Ammon's horn (tissue), 1 donor: Measurements from ENCODE around the gene METTL22.
A peak's percentile ranks its signal among the peaks of the same experiment; 100 is the strongest.

Experiments
- DNase-seq: peaks from one replicate; pipeline ENCODE4 v3.0.0-alpha.2; 2016; ENCODE audit warnings: low spot score

Gene METTL22, protein sequence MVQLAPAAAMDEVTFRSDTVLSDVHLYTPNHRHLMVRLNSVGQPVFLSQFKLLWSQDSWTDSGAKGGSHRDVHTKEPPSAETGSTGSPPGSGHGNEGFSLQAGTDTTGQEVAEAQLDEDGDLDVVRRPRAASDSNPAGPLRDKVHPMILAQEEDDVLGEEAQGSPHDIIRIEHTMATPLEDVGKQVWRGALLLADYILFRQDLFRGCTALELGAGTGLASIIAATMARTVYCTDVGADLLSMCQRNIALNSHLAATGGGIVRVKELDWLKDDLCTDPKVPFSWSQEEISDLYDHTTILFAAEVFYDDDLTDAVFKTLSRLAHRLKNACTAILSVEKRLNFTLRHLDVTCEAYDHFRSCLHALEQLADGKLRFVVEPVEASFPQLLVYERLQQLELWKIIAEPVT

DNA sequence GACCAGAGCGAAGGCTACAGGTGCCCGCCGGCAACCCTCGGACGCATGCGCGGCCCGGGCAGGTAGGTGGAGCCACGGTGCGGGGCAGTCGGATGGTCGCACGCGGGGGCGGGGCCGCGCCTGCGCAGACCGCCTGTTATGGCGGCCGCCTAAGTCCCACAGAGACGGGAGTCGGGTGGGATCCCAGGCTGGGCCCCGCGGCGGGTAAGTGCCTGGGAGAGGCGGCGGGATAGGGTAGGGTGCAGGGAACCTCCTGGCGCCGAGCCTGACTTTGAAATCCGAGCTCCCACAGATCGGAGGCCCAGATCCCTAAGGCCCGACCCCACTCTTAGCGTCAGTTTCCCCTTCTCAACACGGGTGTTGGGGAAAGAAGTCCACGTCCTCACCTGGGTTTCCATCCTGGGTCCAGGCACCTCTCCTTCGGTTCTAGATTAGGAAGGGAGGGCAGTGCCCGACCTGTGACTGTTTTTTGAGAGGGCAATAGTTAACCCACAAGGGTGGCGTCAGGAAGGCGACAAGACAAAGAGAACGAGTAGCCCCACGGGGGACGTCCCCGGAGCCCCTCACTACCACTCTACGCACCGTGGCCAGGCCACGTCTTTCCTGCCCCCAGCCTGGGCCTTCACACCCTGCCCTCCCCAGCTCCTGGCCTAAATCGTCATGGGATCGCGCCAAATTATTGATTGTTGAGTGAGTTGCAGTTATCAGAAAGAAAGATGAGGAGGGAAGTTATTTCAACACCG is at the start of gene METTL22:
TSS of gene METTL22 (plus strand) at position 127 of the 743 bp plus-strand sequence. CDS start 3,968 bp downstream, outside the sequence.
- peak; percentile 92 for DNase-seq

DNA sequence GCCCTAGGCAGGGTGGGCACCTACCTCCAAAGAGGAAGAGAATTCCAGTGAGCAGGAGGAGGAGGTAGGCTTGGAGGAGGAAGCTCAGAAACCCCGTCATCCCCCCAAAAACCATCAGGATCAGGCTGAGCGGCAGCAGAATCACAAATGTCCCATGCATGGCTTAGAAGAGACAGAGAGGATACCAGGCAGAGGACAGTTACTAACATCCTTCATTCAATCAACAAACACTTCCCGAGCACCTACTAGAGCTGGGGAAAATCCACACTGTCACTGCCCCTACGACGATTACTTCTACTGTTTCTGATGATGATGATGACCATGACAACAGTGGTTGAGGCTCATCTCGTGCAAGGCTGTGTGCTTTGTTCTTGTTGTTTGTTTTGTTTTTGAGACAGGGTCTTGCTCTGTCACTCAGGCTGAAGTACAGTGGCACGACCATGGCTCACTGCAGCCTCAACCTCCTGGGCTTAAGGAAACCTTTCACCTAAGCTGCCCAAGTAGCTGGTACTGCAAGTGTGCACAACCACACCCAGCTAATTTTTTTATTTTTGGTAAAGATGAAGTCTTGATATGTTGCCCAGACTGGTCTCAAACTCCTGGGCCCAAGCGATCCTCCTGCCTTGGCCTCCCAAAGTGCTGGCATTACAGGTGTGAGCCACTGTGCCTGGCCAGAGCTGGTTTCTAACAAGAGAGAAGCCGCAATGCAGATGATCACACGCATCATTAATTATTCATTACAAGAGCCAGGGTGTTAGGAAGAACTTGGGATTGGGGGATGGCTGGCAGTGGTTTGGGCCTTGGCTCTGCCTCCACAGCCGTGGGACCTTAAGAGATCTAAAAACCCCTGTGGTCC is 49.2 kb upstream of the METTL22 start:
- no peak for DNase-seq

DNA sequence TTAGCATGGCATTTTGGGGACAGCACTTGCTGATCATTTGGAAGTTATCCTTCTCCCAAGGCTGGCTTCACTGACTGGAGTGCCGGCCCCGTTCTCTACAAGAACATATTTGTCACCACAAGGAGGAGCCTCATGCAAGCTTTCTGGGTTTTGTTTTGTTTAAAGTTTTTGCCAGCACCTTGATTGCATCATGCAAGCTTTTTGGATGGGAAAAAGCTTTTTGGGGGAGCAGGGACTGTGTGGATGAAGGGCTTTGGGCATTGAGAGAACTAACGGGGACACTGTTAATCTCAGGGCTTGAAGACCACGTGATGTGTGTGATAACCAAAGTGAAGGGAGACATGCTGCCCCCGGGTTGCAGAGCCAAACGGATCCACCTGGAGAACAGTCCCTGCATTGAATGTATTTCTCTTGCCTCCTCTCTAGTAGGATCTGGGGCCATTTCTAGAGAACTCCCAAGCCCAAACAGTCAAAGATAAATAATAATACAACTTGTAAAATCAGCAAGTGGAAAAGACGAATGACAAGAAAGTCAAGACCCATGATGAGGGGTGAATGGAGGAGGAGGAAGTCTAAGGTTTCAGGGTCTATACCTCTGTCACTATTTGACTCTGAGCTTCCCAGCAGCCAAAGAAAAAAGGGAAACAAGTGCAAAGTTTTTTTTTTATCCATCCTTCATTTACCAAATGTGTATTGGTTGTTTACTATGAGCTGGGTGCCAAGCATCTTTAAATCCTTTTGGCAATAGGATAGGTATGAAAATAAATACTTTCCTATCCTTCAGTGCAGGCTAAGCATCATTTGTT is 48.4 kb upstream of the METTL22 start:
- peak; percentile 31 for DNase-seq

DNA sequence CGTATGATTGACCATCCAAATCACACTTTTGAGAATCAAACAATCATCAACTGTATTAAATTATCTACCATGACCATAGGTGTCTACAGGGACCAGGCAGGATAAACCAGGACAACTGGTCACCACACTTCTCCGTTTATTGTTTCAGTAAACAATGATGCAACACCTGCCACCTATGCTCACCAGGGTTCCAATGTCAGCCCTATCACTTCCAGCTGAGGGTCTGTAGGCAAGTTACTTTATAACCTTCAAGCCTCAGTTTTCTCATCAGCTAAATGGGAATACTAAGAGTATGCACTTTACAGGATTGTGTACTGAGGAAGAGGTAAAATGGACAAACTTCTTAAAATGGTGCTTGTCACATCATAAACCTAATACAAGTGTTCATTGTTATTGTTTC is 46.1 kb upstream of the METTL22 start:
- no peak for DNase-seq

DNA sequence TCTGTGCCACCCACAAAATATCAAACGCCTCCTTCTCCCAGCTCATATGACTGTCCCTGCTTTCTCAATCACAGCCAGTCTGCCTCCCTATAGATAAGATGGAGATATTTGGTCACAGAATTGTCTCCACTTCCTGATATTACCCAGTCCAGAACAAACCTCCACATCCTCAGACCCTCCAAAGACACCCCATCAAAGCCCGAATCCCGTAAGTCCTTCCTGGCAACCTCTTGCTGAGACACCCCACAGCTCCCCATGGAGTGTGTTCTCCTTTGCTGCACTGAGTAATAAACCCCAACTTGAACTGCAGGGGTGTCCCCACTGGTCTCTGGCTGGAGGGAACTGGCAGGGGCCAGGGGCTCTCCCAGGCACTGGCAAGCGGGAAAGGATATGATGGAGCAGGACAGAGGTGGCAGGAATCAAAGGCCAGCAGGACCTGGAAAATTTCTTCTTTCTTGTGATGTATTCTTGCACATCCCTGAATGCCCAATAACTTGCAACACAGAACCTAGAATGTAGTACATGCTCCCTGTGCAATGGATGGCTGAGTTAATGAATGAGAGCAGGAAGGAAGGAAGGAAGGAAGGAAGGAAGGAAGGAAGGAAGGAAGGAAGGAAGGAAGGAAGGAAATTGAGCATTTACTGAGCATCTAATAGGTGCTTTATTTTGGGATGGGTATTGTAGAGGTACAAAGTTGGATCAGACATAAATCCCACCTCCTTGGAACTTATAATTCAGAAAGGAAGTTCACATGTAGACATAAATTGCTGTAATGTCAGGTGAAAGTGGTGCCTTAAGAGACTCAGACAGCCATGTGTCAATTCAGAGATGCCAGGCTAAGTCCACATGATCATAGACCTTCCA is 45.1 kb upstream of the METTL22 start:
- no peak for DNase-seq

DNA sequence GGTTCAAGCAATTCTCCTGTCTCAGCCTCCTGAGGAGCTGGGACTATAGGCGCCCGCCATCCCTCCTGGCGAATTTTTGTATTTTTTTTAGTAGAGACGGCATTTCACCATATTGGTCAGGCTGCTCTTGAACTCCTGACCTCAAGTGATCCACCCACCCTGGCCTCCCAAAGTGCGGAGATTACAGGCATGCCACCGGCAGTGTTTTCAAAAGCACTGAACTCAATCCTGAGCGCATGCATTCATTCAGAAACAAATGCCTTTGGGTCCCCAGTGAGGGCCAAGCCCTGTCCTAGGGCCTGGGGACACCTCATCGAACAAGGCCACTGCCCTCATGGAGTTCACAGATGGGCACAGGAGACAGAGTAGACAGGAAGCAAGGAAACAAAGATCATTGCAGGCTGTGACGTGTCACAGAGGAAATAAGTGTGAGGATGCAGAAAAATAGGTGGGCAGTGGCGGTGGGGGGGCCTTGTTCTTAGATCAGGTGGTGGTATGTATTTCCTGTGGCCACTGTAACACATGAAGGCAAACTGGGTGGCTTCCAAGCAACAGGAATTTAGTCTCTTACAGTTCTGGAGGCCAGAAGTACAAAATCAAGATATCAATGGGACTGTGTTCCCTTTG is 43.7 kb upstream of the METTL22 start:
- DNase-seq, result no peak

DNA sequence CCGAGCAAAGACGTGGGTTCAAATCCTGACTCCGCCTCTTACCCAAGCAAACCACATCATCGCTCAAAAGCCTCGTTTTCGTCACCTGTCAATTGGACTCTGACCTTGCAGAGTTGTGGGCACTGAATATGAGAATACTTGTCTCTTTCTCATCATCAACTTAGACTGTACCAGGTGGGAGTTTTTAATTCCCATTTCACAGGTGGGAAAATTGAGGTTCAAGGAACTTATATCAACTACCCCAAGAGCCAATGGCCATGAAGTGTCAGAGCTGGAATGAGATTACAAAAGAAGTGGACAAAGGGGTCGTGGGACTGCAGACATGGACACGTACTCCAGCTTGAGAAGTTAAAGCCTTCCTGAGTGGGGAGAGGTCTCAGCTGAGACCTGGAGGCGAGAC is 41.9 kb upstream of the METTL22 start:
- DNase-seq, result no peak

DNA sequence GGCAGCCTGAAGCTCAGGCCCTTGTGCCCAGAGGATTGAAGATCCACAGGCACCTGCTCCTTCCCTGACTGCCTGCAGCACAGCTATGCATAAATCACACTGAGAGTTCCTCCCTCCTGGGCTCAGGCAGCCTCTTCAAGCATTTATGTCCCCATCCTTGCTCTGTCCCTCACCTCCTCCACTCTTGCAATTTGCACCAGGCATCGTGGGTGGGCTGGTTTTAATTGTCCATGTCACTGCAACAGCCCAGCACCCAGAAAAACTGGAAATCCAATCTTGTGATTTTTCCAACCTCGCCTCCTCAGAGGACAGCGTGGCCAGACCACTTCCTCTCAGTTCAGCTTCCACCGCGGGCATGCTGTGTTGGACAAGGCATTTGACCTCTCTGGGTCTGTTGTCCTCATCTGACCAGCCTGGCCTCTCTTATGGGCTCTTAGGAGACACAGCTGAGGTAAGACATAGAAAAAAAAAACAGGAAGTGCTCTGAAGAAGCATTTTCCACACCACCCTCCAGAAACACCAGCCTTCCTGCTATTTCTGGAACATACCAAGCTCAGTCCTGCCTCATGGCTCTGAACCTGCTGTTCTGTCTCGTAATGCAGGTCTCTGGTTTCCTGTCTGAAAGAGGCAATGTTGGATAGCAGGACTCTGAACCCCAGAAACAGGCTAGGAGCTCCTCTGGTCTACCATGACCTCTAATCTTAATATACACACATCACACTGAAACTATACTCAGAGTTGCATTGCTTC is 39.5 kb upstream of the METTL22 start:
- peak; percentile 40 for DNase-seq

DNA sequence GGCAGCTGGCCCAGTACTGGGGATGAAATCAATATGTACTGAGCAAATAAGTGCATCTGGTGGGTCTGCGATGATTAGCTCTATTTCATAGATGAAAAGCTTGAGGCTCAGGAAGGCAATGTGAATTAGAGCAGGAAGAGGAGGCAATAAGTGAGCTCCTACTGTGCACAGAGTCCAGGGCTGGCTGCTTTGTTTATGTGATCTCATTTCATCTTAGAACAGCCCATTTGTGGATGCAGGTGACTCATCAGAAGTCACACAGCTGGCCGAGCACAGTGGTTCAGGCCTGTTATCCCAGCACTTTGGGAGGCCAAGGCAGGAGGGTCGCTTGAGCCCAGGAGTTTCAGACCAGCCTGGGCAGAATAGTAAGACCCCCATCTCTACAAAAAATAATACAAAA is 38.3 kb upstream of the METTL22 start:
- no peak for DNase-seq

DNA sequence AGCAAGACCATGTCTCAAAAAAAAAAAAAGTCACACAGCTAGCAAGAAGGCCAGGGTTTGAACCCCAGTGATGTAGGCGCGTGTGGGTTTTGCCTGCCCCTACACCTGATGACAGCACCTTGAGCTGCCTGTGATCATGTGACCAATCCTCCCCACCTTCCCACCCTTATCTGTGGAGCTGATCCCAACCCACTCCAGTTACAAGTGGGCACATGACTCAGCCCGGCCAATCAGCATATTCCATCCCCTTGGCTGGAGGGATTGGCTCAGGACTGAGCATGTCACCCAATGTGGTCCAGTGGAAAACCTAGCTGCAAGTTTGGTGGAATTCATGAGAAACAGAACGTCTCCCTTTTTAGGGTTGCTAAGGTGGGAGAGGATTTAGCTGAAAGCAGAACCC is 37.8 kb upstream of the METTL22 start:
- no peak for DNase-seq

DNA sequence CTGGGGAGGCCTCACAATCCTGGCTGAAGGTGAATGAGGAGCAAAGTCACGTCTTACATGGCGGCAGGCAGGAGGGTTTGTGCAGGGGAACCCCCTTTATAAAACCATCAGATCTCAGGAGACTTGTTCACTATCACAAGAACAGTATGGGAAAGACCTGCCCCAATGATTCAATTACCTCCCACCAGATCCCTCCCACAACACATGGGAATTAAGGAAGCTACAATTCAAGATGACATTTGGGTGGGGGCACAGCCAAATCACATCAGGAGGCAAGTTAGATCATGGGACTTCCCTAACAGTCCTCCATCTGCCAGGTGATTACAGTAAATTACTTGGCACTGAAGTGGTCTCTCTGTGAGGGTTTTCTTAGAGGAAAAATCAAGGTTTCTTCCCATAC is 36.5 kb upstream of the METTL22 start:
- DNase-seq, result no peak

DNA sequence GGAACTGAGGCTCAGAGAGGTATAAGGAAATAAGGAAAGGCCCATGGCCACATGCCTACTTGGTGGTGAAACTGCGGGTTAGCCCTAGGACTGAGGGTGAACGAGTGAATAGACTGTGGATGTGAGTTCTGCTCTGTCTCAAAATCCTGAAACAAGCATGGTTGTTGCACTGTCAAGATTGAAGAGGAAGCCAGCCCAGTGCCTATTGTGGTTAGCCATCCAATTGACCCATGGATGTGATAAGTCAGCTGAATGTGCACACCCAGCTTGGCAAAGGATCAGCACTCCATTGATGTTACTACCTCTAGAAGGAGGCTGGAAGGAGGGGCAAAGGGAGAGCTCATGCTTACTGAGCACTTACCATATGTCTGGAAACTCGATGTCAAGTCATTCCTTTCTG is 35.6 kb upstream of the METTL22 start:
- no peak for DNase-seq

DNA sequence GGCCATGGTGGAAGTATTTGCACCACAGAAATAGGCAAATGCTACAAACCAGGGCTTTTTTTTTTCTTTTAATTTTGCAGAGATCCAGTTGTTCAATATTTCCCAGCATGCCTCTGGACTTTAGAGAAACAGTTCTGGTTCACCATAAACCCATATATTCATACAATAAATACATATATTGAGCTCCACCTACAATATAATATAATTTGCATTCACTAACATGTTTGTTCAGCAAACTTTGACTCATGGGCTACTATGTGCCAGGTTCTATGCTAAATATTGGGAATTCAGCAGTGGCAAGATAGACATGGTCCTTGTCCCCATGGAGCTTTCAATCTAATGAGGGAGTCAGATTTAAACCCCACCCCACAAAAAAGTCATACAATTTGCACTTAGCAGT is 34.4 kb upstream of the METTL22 start:
- no peak for DNase-seq

DNA sequence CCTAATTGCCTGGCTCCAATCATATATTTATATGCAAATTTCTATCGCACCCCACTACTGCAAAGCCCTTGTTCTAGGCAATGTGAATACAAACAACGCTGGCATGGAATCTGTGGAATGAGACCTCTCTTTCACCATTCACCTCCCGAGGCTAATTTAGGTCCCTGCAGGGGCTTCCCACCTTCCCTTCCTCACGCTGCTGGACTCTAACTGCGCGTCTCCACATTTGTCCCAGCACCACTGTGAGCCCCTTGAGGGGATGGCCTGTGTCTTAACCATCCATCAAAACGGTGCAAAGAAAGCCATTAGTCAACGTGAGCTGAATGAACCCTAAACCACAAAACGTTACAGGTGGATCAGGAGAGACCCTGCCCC is 32.8 kb upstream of the METTL22 start:
- DNase-seq, result no peak

DNA sequence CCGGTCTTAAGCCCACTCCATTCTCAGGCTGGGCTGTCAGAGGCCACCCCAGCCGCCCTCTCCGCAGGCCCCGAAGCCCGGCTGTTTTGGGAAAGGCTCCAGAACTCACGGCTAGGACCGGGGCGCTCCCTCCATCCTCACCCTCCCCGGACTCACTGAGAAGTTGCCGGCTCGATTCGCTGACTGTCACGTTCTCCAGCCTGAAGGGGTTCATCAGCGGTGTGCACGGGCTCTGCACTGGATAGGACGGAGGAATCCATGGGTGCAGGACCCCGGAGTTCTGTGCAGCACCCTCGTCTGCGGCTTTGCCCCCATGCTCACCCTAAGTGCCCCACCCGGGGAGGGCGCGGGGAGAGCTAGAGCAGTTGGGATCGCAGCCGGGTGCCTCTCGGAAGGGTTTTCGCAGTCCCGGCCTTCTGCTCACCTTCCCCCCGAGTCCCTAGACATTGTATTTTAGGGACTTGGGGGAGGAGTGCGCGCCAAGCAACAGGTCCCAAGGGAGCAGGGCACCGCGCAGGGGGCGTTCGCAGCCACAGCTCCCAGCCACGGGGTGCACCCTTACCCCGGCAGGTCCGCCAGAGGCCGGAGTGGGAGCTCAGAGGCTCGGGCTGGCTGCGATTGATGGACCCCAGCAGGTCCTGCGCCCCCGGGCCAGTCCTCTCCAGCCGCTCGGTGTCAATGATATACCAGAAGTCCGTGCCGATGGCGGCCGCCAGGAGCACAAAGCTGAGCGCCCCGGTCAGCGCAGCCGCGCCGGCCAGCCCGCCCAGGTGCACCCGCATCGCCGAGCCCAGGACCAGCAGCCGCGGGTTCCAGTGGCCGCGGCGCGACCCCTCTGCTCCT is 32.2 kb upstream of the METTL22 start:
- DNase-seq, result no peak

DNA sequence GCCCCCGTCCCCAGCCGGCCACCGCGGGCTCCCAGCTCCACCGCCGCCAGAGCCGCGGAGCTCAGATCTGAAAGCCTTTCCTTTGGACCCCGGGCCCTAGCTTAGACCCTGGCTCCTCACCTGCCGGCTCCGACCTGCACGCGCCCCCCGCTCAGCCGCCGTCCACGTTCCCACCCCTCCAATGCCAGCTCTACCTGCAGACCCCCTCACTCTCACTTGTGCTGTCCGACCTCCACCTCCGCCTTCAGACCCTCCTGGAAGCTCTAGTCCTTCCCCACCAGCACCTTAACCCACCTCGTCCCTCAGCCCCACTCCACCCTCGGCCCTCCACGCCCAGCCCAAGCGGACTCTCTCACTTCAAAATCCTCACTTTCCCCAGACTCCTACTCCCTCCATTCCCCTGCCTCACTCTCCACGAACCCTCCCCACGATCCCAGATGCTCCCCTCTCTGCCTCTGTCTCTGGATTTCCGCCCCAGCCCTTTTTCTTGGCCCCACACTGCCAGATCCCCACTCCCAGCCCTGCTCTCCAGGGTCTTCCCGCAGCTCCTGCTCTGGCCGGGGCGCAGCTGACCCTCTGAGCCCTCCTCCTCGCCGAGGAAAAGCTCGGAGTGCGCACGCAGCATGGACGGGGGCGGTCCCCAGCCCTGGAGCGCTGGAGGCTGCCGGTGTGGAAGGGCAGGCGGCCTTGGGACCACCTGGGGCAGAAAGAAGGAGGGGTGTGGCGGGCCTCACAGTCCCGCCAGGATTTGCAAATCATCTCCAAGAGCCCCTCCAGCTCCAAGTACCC is 31.4 kb upstream of the METTL22 start, which contains the start of gene TMEM114:
TSS of gene TMEM114 (minus strand) at position 612 of the 789 bp plus-strand sequence. CDS start 673 bp downstream, outside the sequence.
- DNase-seq, result no peak

DNA sequence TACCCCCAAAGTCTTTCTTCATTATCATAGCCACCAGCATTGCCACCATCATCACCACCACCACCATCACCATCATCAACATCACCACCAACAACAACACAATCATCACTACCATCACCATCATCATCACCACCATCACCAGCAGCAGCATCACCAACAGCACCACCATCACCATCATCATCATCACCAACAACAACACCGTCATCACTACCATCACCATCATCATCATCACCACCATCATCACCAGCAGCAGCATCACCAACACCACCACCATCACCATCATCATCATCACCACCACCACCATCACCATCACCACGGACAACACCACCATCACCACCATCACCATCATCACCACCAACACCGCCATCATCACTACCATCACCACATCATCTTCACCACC is 30.7 kb upstream of the METTL22 start:
- no peak for DNase-seq

DNA sequence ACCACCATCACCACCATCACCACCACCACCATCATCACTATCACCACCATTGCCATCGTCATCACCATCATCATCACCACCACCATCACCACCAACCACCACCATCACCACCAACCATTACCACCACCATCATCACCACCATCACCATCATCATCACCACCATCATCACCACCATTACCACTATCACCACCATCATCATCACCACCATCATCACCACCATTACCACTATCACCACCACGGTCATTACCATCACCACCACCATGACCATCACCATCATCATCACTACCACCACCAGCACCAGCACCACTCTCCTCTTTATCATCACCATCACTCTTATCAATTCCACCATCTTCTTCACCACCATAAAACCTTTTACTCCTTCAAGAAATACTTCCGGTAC is 30.0 kb upstream of the METTL22 start:
- no peak for DNase-seq
